HG02623 (cell line): ENCODE measurements around the gene HS3ST4.
"Not testable (repeated sequence)": the region's sequence is repeated elsewhere in the genome, so short reads cannot be mapped to it uniquely, and the experiment has no call there.

ENCODE experiments used
- ATAC-seq: cut with Tn5 transposase; IDR thresholded peaks from one replicate; pipeline ENCODE4 v1.9.1; 2021; ENCODE audit warnings: moderate library complexity; ENCODE audit not compliant: unreplicated experiment

HS3ST4 gene

DNA sequence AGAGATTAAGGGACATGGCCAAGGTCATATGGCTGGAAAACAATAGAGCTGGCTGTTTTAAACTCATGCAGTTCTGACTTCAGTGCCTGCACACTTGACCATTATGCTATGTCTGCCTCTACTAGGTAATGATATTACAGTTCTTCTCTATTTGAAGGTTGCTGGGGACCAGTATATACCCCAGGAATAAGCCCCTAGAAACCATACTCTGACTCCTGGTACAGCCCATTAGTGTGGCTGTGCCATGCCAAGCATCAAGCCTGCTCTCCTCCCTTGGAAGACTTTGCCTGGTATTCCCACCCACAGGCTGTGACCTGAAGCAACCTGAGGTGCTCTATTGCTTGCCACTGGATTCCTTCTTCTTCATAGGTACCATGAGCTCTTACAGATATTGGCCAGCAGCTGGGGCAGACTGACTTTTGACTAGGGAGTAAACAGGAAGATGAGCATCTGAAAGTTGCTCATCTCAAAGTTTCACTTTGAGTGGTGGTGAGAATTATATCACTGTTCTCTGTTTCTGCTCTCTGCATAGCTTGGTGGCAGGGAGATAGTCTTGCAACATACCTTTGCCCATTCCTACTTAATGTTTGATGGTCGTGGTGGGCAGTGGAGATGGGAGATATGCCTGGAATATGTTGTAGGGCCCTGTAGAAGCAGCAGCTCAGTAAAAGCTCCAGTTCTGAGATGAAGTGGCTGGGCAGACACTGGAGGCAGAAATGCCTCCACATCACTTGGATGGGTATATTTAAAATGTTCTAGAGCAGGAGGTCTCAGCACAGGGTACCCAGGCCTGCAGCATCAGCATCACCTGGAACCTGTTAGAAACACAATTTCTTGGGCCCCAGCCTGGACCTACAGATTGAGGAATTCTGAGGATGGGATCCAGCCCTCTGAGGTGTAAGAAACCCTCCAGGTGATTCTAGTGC, 274.7 kb downstream of the HS3ST4 start:
- peak; percentile 73 for ATAC-seq

DNA sequence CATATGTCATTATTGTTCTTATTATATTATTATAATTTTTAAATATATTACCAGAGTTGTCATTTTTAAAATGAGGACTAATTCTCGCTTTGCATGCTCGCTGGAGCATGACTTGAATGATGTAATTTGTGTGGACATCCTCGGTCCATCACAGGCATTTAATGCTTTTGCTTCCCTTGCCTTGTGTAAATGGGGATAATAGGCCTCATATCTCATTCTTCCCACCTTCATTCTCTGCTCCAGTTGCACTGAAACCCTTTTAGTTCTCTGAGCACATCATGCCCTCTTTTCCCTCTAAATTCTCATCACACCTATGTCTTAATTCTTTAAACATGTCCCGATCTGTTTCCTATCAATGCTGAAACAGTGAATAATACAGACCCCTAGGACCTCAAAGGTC, 285.4 kb downstream of the HS3ST4 start:
- no peak for ATAC-seq

DNA sequence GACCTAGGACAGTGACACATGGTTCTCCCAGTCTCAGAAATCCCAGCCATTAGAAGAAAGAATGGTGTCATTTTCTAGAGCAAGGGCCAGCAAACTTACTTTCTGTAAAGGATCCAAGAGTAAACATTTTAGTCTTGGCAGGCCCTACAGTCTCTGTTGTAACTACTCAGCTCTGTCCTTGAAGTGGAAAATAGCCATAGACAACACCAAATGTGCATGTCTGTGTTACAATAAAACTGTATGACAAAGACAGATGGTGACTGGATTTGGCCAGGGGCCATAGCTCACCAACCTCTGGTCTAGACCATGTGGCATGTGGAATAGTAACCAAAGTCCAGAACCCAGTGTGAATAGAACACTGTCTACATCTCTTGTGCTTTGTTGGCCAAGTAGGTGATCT, 286.5 kb downstream of the HS3ST4 start:
- ATAC-seq, result no peak

DNA sequence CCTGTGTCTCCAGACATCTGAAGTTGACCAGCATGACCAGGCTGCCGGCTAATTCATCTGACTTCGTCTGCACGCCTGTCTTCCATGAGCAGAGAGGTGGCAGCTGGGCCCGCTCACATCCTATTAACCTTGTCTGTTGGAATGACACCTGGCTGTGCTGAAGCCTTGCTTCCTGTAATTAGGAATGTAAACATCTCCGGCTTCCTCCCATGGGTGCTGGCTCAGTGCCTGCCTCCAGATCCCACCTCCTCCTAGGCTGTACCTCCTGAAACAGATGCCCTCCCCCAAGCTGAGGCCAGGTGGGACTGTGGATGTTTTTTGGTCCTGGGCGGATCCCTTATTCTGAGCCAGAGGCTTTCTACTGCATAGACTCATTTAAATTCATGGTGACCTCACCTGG, 296.3 kb downstream of the HS3ST4 start:
- no peak for ATAC-seq

DNA sequence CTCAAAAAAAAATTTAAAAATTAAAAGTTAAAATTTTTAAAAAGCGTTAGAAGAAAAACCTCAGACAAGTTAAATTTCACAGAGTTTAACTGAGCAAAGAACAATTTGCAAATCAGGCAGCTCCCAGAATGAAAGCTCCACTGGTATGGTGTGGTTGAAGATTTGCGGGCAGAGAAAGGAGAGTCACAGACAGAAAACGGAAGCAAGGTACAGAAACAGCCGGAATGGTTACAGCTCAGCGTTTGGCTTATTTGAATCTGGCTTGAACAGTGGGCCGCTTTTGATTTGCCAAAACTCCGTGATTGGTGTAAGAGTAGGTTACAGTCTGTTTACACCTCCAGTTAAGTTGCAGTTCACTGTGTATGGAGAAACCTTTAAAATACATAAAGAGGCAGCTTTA, 297.1 kb downstream of the HS3ST4 start:
- no peak for ATAC-seq

DNA sequence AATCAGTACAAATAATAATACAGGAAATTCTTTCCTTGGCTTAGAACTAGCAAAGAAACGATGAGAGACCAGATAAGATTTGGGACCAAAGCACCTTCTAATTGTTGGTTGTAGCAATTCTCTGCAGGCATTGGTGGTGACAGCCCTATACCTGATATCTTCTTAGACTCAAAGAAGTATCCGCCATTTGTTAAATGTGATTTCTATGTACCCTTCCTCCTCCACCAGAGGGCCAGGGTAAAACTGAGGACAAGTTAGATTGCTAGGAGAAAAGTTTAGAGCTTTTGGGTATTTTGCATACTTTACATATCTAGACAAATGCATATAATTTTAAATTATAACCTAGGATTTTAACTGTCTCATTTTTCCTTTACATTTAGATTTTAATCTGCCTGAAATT, 304.3 kb downstream of the HS3ST4 start:
- ATAC-seq, result no peak

DNA sequence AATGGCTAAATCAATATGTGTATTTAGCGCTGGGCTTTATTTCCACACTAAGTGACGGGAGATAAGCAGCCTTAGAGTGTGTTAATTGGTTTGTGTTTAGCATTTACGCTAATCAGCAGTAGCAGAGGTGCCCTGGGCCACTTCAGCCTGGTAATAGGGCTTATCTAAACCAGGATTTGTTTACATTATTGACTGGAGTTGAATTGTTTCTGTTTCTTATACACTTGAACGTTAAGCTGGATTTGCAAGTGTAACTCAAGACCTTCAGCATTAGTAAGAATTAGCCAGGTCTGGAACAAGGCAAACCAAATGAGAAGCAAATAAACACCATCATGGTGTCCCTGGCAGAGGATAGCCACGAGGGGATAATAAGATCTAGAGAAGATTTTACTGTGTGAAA, 313.6 kb downstream of the HS3ST4 start:
- ATAC-seq, result no peak

DNA sequence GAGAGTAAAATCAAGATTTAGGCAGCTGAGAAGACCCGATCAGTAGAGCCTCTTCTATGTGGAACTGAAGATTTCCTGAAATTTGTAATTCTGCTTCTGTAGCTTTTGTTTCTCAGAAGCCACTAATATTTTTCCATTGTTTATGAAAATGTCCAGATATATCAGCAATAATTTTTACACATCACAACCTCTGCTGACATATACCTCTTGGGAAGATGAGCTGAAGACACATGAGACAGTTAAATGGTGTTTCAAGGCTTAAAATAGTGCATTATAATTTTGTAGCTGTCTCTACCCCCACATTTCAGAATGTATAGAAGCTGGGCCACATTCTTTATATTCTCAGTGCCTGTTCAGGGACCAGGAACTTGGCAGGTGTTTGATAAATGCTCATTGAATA, 320.6 kb downstream of the HS3ST4 start:
- no peak for ATAC-seq

DNA sequence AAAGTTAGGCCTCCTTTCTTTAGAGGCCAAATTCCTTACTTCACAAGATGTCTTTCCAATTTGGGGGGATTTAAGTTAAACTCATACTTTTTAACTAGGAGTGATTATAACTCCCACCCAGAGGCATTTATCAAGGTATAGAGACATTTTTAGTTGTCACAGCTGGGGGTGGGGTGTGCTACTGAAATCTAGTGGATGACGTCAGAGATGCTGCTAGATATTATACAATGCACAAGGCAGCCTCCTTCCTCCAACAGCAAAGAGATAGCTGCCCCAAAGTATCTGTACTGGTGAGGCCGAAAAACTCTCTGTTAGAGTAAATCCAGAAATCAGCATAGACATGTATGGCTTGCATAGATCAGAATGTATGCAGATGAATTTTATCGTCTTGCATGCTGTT, 324.0 kb downstream of the HS3ST4 start:
- no peak for ATAC-seq

DNA sequence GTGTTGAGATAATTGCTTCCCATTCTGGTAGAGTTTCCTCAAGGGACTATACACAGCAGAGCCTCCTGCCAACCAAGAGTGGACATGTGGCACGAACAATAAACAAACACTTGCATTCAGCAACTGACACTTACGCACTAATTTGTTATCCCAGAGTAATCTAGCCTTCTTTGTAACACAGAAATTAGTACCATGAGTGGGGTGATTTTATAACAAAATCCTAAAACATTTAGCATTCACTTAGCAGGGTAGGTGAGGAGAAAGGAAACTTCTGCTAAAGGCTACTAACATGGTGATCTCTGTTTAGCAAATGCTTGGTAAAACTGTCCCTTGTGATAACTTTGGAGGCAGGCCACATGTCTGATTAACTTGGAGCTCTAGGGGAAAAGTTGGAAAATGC, 325.2 kb downstream of the HS3ST4 start:
- ATAC-seq, result no peak

DNA sequence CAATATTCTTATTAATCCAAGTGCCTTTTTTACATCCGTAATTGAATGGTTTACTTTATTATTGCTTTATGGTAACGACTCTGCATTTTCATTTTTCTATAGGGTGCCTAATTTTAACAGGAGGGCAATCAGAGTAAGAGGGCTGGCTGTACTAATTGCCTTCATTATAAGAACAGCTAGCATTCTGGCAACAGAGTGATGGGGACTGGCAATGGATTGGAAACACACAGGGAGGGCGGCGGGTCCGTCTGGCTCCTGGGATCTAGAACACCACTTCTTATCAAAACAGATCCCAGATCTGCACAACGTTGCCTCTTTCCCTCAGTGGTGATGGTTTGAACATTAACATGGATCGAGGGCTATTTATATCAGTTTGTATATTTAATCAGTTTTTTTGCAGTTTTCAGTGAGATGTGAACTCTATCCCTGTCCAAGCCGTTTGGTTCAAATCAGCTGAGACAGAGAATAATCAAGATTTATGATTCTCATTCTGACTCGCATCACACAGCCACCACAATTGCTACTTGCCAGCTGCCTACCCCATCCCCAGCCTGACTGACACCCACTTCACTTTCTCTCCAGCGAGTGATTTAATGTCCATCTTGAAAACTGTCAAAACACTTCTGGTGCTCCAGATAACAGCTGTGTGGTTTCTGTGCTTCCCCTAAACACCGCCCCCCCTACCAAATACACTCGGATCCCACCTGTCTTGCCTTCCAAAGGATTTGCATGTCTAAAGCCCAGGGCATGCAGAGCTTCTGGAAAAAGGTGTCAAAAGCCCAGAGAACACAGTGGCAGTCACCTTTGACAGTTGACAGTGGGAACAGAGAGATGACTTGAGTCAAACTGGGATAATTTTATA, 327.9 kb downstream of the HS3ST4 start:
- no peak for ATAC-seq

DNA sequence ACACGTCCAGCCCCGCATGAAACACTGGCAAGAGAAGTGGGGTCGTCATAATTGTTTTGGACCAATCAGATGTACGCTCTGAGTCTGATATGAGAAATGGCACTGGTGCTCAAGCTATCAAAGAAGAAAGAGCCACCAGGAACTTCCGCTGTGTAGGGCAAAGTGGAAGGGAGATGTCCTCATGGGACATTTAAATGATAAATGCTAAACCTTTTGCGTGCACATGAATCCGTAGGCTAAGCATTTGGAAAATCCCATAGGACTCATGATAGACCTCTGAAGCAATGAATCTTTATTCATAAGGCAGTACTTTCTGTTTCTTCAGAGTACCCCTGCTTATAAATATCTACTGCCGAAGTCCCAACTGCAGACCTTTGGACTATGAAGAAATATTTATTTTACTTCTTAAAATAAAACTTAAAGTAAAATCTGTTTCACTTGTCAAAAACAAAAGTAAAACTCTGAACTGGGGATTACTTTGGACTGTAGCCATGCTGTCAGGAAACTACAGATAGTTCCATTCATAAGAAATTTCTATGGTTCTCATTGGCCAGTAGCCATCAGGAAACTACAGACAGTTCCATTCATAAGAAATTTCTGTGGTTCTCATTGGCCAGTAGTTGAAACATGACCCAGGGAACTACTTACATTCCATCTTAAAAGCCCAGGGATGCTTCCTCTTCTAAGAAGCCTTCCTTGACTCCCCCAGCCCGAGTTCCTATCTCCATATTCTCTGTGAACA, 335.1 kb downstream of the HS3ST4 start:
- ATAC-seq, result no peak

DNA sequence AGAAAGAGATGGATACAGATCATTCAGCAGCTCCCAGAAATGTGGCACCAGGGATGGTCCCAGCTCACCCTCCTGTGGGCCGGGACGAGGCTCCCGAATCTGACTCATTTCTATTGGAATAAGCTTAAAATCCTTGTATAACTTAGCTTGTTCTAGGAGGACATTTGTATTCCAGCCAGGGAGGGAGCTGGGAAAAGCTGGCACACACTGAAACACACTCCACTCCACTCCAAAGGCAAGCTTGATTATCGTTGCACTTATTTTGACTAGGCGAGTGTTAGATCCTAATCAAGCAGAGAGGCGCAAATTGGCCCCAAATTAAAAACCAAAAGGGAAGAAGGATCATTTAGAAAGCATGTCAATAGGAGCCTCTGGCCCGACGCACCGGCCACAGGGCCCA, 339.5 kb downstream of the HS3ST4 start:
- no peak for ATAC-seq

DNA sequence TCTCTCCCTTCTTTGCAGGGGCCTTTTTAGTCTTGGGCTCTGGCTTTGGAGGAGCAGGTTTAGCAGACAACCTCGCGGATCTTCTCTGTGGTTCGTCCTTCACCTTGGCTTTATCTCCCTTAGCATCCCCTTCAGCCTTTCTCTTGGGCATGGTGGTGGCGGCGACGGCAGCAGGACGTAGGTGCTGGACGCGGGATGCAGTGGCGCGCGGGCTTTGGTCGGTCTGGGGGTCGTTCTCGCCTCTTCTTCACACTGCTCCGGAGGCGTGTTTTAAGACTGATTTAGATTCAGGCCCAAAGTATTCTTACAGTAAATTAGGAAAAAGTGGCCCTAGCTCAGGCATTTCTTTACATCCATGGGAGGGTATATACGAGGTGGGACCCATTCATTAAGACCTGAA, 340.9 kb downstream of the HS3ST4 start:
- ATAC-seq, result not testable (repeated sequence)

DNA sequence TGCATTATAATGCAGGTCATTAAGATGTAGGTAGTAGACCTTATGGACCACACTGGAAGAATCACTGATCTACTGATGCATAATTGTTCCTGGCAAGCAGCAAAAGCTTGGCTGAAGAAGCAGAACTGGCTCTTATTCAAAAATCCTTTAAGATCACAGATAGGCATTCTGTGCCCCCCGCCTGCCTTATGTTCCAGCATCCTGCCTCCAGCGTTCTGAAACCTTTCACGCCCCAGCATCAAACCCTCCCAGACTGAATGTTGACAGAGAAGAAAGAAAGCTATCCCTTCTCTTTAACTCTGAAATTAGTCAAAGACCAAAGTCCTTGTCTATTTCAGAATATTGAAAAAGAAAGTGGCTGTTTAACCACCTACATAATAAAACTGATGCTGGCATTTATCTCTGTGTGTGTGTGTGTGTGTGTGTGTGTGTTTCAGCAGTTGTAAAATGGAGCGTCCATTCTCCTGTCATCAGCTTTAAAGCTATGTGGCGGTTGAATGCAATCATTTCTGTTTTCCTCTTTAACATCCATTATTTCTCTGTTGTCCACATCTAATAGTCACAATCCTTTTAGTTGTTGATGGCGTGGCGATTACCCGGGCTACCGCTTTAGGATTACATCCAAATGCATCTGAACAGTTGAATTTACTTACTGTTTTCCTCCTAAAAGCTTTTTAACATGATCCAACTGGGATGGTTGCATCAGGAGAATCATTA, 350.4 kb downstream of the HS3ST4 start:
- no peak for ATAC-seq

DNA sequence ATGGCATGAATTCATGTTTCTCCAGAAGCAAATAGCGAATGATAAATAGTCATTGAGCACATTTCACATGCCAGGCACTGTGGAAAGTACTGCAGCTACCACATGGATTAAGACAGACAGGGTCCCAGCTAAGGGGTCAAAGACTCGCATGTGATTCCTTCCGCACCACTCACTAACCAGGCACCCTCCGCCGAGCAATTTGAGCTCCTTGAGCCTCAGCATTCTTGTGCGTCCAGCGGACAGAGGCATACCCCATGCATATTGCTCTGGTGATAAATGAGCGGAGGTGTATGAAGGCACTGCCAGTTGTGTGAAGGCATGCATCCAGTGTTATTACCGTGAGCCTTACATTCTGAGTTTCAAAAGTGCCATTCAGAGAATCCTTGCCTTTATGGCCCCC, 358.7 kb downstream of the HS3ST4 start:
- no peak for ATAC-seq

DNA sequence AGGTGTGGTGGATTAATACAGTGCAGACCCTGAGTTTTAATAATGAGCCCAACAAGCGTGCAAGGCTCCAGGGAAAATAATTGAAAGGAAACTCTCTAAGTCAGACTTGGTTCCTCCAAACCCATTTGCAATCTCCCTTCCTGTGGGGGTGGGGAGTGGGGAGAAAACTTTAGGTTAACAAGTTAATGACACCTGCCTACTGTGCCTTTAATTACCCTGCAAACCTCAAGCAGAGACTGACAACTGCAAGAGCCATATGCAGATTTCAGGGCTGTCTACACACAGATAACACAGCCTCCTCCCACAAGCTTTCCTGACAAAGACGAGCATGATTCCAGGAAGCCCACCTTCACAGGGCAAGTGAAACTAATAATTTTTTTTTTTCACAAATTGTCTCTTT, 359.3 kb downstream of the HS3ST4 start:
- no peak for ATAC-seq

DNA sequence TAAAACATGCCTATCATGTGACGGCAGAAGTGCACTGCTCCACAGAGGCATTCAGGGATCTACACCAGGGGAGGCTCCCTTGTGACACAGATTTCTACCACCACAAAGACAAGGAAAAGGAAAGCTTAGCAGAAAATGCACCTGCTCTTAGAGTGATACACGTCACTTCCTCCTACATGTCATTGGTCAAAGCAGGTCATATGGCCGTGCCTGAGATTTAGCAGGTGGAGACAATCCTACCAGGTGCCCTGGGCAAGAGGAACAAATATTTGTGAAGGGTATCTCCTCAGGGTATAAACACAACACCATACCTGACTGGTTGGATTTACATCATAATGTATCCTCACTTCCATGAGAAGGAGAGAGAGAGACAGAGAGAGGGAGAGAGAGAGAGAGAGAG, 362.1 kb downstream of the HS3ST4 start:
- no peak for ATAC-seq

DNA sequence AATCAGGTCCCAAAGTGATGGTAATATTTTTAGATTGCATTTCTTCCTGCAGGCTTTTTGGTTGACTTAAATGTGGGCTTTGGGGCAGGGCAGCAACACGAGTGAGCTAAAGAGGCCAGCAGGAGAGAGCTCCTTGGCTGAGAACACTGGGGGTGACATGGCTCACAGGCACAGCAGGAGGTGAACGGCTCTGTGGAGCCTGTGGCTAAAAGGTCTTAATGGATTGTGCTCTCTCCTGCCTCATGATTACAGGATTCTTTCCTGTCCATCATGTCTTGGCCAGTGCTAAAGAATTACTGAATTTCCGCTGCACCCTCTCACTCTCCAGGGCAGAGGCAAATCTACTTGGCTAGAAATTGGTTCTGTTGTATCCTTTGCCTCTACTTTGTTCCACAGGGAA, 366.6 kb downstream of the HS3ST4 start:
- ATAC-seq, result no peak

DNA sequence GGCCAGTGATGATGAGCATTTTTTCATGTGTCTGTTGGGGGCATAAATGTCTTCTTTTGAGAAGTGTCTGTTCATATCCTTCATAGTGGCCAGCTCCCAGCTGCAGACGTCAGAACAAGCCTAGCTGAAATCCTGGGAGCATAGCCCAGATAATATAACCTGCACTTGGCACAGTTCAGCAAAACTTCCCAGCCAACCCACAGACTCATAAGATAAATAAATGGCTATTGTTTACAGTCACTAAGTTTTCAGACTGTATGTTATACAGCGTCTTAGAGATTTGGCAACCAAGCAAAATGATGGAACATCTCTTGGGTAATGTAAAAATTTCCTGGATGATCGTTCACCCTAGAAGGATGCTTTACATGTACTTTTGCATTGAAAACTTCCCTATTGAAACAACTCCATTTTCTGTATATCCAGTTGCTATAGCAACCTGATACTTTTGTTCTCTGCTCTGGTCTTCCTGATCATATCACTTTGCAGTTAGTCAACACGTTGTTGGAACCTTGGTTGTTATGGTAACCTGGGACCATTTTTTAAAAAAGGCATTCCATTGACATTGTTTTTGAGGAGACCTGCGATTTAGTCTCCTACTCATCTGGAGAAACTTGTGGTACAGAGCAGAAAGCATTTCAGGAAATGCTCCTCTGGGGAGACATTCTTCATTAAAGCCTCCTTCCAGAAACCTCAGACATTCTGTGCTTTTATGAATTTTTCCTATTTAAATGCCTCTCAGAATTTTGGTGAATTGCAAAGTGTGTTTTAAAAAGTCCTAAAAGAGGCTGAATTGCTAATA, 378.7 kb downstream of the HS3ST4 start:
- no peak for ATAC-seq
